Measurements from ENCODE around the gene SLC9A9. TPM values are rescaled to one million over a fixed set of nuclear protein-coding genes. Genes with fewer than 3 reads are reported as not detected.

SLC9A9 gene
- total RNA-seq, 2 experiments from 2014 or later: 12.2 TPM

DNA sequence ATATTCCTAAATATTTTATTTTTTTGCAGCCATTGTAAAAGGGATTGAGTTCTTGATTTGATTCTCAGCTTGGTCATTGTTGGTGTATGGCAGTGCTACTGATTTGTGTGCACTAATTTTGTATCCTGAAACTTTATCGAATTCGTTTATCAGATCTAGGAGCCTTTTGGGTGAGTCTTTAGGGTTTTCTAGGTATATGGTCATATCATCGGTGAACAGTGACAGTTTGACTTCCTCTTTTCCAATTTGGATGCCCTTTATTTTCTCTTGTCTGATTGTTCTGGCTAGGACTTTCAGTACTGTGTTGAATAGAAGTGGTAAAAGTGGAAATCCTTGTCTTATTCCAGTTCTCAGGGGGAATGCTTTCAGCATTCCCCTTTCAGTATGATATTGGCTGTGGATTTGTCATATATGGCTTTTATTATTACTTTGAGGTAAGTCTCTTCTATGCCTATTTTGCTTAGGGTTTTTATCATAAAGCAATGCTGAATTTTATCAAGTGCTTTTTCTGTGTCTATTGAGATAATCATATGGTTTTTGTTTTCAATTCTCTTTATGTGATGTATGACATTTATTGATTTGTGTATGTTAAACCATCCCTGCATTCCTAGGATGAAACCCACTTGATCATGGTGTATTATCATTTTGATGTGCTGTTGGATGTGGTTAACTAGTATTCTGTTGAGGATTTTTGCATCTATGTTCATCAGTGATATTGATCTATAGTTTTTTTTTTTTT, 11.4 kb upstream of the SLC9A9 start:
- ChIA-PET CTCF (no interaction called here), POLR2A (no interaction called here)
- Histone ChIP-seq H3K36me3 (ENCODE audit: insufficient read depth, low read length) (no peaks in the 10 kb centered on the region), H3K27me3 (ENCODE audit: control insufficient read depth in 1 of 2, insufficient read depth in 2 of 2, low read length in 2 of 2) (no peaks in the 10 kb centered on the region), H3K4me1 (ENCODE audit: insufficient read depth, low read length) (peaks cover 7% of the 10 kb centered on the region), H3K27ac (ENCODE audit: low read depth in 1 of 2, low read length in 2 of 2) (no peak overlapping the region), H3K4me3 (ENCODE audit: low read length) (no peak overlapping the region), H3K9me3 (ENCODE audit: control insufficient read depth in 1 of 2, insufficient read depth in 1 of 2, low read length in 2 of 2) (no peaks in the 10 kb centered on the region)
- Mint-ChIP-seq H3K27ac (no peak overlapping the region), H3K36me3 (ENCODE audit: low read depth) (no peaks in the 10 kb centered on the region), H3K9me3 (no peaks in the 10 kb centered on the region), H3K27me3 (peaks cover 4% of the 10 kb centered on the region), H3K4me1 (ENCODE audit: low read depth) (peaks cover 20% of the 10 kb centered on the region), H3K4me3 (no peak overlapping the region)
- TF ChIP-seq, protein P1, sequence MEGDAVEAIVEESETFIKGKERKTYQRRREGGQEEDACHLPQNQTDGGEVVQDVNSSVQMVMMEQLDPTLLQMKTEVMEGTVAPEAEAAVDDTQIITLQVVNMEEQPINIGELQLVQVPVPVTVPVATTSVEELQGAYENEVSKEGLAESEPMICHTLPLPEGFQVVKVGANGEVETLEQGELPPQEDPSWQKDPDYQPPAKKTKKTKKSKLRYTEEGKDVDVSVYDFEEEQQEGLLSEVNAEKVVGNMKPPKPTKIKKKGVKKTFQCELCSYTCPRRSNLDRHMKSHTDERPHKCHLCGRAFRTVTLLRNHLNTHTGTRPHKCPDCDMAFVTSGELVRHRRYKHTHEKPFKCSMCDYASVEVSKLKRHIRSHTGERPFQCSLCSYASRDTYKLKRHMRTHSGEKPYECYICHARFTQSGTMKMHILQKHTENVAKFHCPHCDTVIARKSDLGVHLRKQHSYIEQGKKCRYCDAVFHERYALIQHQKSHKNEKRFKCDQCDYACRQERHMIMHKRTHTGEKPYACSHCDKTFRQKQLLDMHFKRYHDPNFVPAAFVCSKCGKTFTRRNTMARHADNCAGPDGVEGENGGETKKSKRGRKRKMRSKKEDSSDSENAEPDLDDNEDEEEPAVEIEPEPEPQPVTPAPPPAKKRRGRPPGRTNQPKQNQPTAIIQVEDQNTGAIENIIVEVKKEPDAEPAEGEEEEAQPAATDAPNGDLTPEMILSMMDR (IDR thresholded peaks at IDR 0.05): no peak
- ATAC-seq (ENCODE audit: poor library complexity): no peak
- intact Hi-C loops (cut with DNase I, micrococcal nuclease): no loop called here
- DNase-seq: no peak

DNA sequence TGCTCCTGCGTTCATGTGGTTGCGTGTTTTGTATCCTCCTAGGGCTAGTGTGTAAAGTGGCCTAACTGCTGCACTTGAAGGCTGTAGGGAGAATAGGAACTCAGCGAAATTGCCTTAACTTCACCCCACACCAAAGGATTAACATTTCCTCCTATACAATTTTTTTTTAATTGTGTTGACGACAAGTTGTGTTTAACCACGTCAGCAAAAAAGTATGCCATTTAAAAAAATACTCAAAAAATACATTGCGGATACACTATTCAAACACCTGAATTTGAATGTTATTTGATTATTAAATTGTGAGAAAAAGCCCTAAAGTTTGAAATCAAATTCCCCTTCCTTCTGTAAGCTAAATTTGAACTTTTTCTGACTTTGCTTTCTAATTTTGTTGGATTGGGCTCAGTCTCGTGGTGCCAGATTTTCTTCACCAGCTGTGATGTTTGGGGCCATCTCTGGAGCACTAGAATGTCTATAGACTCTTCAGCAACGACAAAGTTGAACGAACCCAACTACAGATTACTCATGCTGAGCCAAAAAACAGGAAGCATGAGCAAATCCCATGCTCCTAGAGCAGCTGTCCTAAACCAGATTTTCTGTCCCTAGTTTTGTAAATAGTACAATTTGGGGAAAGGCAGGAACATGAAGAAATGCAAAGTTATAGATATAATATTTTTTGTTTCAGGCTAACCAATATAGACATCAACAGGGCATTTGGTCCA, 8.1 kb upstream of the SLC9A9 start:
- H3K9me3 Mint-ChIP-seq: no peaks in the 10 kb centered on the region
- H3K27me3 Mint-ChIP-seq: no peaks in the 10 kb centered on the region
- Histone ChIP-seq H3K36me3 (ENCODE audit: insufficient read depth, low read length) (no peaks in the 10 kb centered on the region), H3K27ac (ENCODE audit: low read depth in 1 of 2, low read length in 2 of 2) (no peak overlapping the region), H3K4me3 (ENCODE audit: low read length) (no peak overlapping the region), H3K27me3 (ENCODE audit: control insufficient read depth in 1 of 2, insufficient read depth in 2 of 2, low read length in 2 of 2) (no peaks in the 10 kb centered on the region), H3K4me1 (ENCODE audit: insufficient read depth, low read length) (peaks cover 7% of the 10 kb centered on the region), H3K9me3 (ENCODE audit: control insufficient read depth in 1 of 2, insufficient read depth in 1 of 2, low read length in 2 of 2) (no peaks in the 10 kb centered on the region)
- TF ChIP-seq, protein P1 (IDR thresholded peaks at IDR 0.05): no peak
- intact Hi-C loops (cut with DNase I, micrococcal nuclease): no loop called here
- H3K4me3 Mint-ChIP-seq: no peak overlapping the region
- H3K36me3 Mint-ChIP-seq (ENCODE audit: low read depth): no peaks in the 10 kb centered on the region
- DNase-seq: no peak
- CTCF ChIA-PET: no interaction called here
- H3K4me1 Mint-ChIP-seq (ENCODE audit: low read depth): peaks cover 27% of the 10 kb centered on the region
- H3K27ac Mint-ChIP-seq: no peak overlapping the region
- ATAC-seq (ENCODE audit: poor library complexity): no peak
- POLR2A ChIA-PET: no interaction called here

DNA sequence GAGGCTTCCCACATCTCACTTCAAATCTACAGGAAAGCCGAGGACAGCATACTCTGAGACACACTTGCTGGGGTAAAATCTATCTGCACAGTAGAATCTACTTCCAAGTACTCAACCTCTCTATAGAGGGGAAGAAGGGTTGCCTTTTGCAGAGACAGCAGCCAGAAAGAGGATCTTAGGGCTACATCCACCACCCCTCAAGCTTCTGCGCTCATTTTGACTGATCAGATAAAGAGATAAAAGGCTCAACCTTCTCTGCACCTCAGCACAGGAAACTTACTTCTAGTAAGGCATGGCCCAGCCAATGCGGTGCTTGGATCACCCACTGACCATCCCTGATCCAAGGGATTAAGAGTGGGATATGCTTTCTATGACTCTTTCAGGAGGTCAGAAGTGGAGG, 6.9 kb upstream of the SLC9A9 start:
- Mint-ChIP-seq H3K4me3 (peak overlapping the region; percentile 55), H3K9me3 (no peaks in the 10 kb centered on the region), H3K36me3 (ENCODE audit: low read depth) (no peaks in the 10 kb centered on the region), H3K27ac (peak overlapping the region; percentile 65), H3K4me1 (ENCODE audit: low read depth) (peaks cover 35% of the 10 kb centered on the region), H3K27me3 (no peaks in the 10 kb centered on the region)
- CTCF ChIA-PET: no interaction called here
- TF ChIP-seq, protein P1 (IDR thresholded peaks at IDR 0.05): no peak
- POLR2A ChIA-PET: interaction anchor here (1.1 kb wide), 1 partner anchor 9 kb away, joined by 3 read pairs; no protein-coding TSS in a partner anchor
- DNase-seq (peak in 6 of 14 experiments; percentile 1 to 44 (median 22)), ATAC-seq (ENCODE audit: poor library complexity) (peak; percentile 68)
- H3K36me3 ChIP-seq (ENCODE audit: insufficient read depth, low read length): no peaks in the 10 kb centered on the region
- H3K4me1 ChIP-seq (ENCODE audit: insufficient read depth, low read length): peaks cover 11% of the 10 kb centered on the region
- no peak overlapping the region for H3K27ac ChIP-seq (ENCODE audit: low read depth in 1 of 2, low read length in 2 of 2)
- no peaks in the 10 kb centered on the region for H3K9me3 ChIP-seq (ENCODE audit: control insufficient read depth in 1 of 2, insufficient read depth in 1 of 2, low read length in 2 of 2)
- intact Hi-C loops (cut with DNase I, micrococcal nuclease): no loop called here
- H3K27me3 ChIP-seq (ENCODE audit: control insufficient read depth in 1 of 2, insufficient read depth in 2 of 2, low read length in 2 of 2): no peaks in the 10 kb centered on the region
- no peak overlapping the region for H3K4me3 ChIP-seq (ENCODE audit: low read length)

Measured in CD4-positive, alpha-beta T cell (primary cell).